DOHH2 (cell line): Measurements from ENCODE around the gene CRX.

ENCODE experiments used
- H3F3A ChIP-seq: fragments of 200-600 bp; sonication (generic), shearing (Covaris generic); 2 replicates; pipeline ENCODE4 v1.6.0; 2016; ENCODE audit warnings: antibody characterized with exemption, mild to moderate bottlenecking; ENCODE audit not compliant: control insufficient read depth, insufficient read depth
- H3K27ac ChIP-seq: fragments of 200-600 bp; sonication (generic); 2 replicates; pipeline ENCODE4 v1.5.1; 2014; ENCODE audit warnings: low read depth, mild to moderate bottlenecking, low read length, moderate library complexity
- H3K27me3 ChIP-seq: fragments of 200-600 bp; sonication (generic); 2 replicates; pipeline ENCODE4 v1.6.1; 2014; ENCODE audit warnings: mild to moderate bottlenecking, low read length, mixed read lengths; ENCODE audit not compliant: control insufficient read depth
- H3K36me3 ChIP-seq: fragments of 200-600 bp; sonication (generic); 2 replicates; pipeline ENCODE4 v1.6.1; 2014; ENCODE audit warnings: mild to moderate bottlenecking, low read length, moderate library complexity, mixed read lengths; ENCODE audit not compliant: control insufficient read depth
- H3K4me1 ChIP-seq: fragments of 200-600 bp; sonication (generic); 2 replicates; pipeline ENCODE4 v1.6.1; 2014; ENCODE audit warnings: mild to moderate bottlenecking, low read length, mixed read lengths; ENCODE audit not compliant: control insufficient read depth
- H3K4me2 ChIP-seq: fragments of 200-600 bp; sonication (generic); 2 replicates; pipeline ENCODE4 v1.6.0; 2014; ENCODE audit warnings: mild to moderate bottlenecking, low read length, moderate library complexity
- H3K4me3 ChIP-seq: fragments of 200-600 bp; sonication (generic); 2 replicates; pipeline ENCODE4 v1.5.1; 2014; ENCODE audit warnings: mild to moderate bottlenecking, low read length, mixed read lengths
- H3K79me2 ChIP-seq: fragments of 200-600 bp; sonication (generic); 2 replicates; pipeline ENCODE4 v1.6.1; 2014; ENCODE audit warnings: mild to moderate bottlenecking, low read length, mixed read lengths; ENCODE audit not compliant: control insufficient read depth
- H3K9me2 ChIP-seq: fragments of 200-600 bp; sonication (generic); replicated peaks from 2 replicates; pipeline ENCODE4 v1.6.1; 2014; ENCODE audit warnings: mild to moderate bottlenecking, low read length, mixed read lengths; ENCODE audit not compliant: control insufficient read depth
- H3K9me3 ChIP-seq: fragments of 200-600 bp; sonication (generic); 2 replicates; pipeline ENCODE4 v1.6.1; 2014; ENCODE audit warnings: antibody characterized with exemption, low read length, mixed read lengths; ENCODE audit not compliant: control insufficient read depth, insufficient read depth
- H4K20me1 ChIP-seq: fragments of 200-600 bp; sonication (generic); 2 replicates; pipeline ENCODE4 v1.6.0; 2014; ENCODE audit warnings: low read depth, mild to moderate bottlenecking, antibody characterized with exemption, low read length, moderate library complexity; ENCODE audit not compliant: control insufficient read depth, insufficient read depth
- CTCF ChIP-seq: fragments of 200-600 bp; sonication (generic); IDR thresholded peaks from one replicate; pipeline ENCODE4 v1.5.1; 2014; ENCODE audit warnings: antibody characterized with exemption, mild to moderate bottlenecking, low read depth, low read length; ENCODE audit not compliant: poor library complexity, severe bottlenecking
- EZH2phosphoT487 ChIP-seq: fragments of 200-600 bp; sonication (generic); IDR thresholded peaks from 2 replicates; pipeline ENCODE4 v1.6.1; 2017; ENCODE audit warnings: borderline replicate concordance, mild to moderate bottlenecking, antibody characterized with exemption, low read length, moderate library complexity, mixed read lengths

The CRX gene

DNA sequence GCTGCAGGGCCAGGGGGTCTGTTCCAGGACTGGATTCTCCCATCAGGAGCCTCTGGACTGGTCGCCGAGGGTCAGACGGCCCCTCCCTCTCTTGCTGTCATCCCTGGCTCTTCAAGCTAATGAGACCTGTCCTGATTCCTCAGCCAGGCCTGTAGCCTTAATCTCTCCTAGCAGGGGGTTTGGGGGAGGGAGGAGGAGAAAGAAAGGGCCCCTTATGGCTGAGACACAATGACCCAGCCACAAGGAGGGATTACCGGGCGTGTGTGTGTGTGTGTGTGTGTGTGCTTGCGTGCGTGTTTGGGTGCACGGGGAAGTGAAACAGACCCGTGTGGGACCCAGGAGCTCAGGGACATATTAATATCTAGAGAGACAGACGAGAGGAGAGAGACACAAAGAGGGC, 1.9 kb upstream of the CRX start:
- H4K20me1 ChIP-seq: no peaks in the 10 kb centered on the region
- TF ChIP-seq CTCF (no peak), EZH2phosphoT487 (no peak)
- peaks cover 23% of the 10 kb centered on the region for H3K27me3 ChIP-seq
- H3K4me3 ChIP-seq: no peak overlapping the region
- no peak overlapping the region for H3K4me2 ChIP-seq
- H3K9me3 ChIP-seq: no peaks in the 10 kb centered on the region
- no peaks in the 10 kb centered on the region for H3K79me2 ChIP-seq
- H3K9me2 ChIP-seq: no peaks in the 10 kb centered on the region
- H3K27ac ChIP-seq: no peak overlapping the region
- H3F3A ChIP-seq: no peaks in the 10 kb centered on the region
- H3K36me3 ChIP-seq: no peaks in the 10 kb centered on the region
- peaks cover 8% of the 10 kb centered on the region for H3K4me1 ChIP-seq

GRCh38 chr19:47820410-47820809, 1.3 kb upstream of the CRX start:
- H3K27ac ChIP-seq: no peak overlapping the region
- no peaks in the 10 kb centered on the region for H3K36me3 ChIP-seq
- H3K79me2 ChIP-seq: no peaks in the 10 kb centered on the region
- no peaks in the 10 kb centered on the region for H4K20me1 ChIP-seq
- no peaks in the 10 kb centered on the region for H3K9me2 ChIP-seq
- H3K9me3 ChIP-seq: no peaks in the 10 kb centered on the region
- no peak for TF ChIP-seq CTCF
- no peak for TF ChIP-seq EZH2phosphoT487
- H3F3A ChIP-seq: no peaks in the 10 kb centered on the region
- peaks cover 8% of the 10 kb centered on the region for H3K4me1 ChIP-seq
- no peak overlapping the region for H3K4me3 ChIP-seq
- H3K27me3 ChIP-seq: peaks cover 23% of the 10 kb centered on the region
- H3K4me2 ChIP-seq: no peak overlapping the region

GRCh38 chr19:47824396-47824795, 2.7 kb downstream of the CRX start:
- no peaks in the 10 kb centered on the region for H3K9me3 ChIP-seq
- H3K4me1 ChIP-seq: peaks cover 12% of the 10 kb centered on the region
- H3F3A ChIP-seq: no peaks in the 10 kb centered on the region
- TF ChIP-seq CTCF: no peak
- no peak for TF ChIP-seq EZH2phosphoT487
- H3K36me3 ChIP-seq: no peaks in the 10 kb centered on the region
- no peak overlapping the region for H3K27ac ChIP-seq
- H3K9me2 ChIP-seq: no peaks in the 10 kb centered on the region
- H3K4me3 ChIP-seq: no peak overlapping the region
- no peak overlapping the region for H3K4me2 ChIP-seq
- no peaks in the 10 kb centered on the region for H4K20me1 ChIP-seq
- H3K27me3 ChIP-seq: peaks cover 18% of the 10 kb centered on the region
- no peaks in the 10 kb centered on the region for H3K79me2 ChIP-seq

- Histone ChIP-seq H4K20me1 (no peaks in the 10 kb centered on the region), H3F3A (no peaks in the 10 kb centered on the region), H3K27me3 (no peaks in the 10 kb centered on the region), H3K4me3 (no peak overlapping the region), H3K27ac (no peak overlapping the region), H3K4me1 (peaks cover 4% of the 10 kb centered on the region; the same call in 1 of the 2 replicates), H3K4me2 (no peak overlapping the region), H3K79me2 (no peaks in the 10 kb centered on the region), H3K36me3 (no peaks in the 10 kb centered on the region), H3K9me2 (no peaks in the 10 kb centered on the region), H3K9me3 (no peaks in the 10 kb centered on the region)
- no peak for TF ChIP-seq EZH2phosphoT487
- TF ChIP-seq CTCF: no peak
Measured at GRCh38 chr19:47826800-47827199, 5.1 kb downstream of the CRX start.
